Measurements from ENCODE around the gene ASMTL. TPM values are rescaled to one million over a fixed set of nuclear protein-coding genes. Genes with fewer than 3 reads are reported as not detected.
"Not testable (repeated sequence)": the region's sequence is repeated elsewhere in the genome, so short reads cannot be mapped to it uniquely, and the experiment has no call there.

ASMTL gene
- total RNA-seq, 4 donors from 2014 or later, result 3.4 to 20.3 (median 18.4) TPM

DNA sequence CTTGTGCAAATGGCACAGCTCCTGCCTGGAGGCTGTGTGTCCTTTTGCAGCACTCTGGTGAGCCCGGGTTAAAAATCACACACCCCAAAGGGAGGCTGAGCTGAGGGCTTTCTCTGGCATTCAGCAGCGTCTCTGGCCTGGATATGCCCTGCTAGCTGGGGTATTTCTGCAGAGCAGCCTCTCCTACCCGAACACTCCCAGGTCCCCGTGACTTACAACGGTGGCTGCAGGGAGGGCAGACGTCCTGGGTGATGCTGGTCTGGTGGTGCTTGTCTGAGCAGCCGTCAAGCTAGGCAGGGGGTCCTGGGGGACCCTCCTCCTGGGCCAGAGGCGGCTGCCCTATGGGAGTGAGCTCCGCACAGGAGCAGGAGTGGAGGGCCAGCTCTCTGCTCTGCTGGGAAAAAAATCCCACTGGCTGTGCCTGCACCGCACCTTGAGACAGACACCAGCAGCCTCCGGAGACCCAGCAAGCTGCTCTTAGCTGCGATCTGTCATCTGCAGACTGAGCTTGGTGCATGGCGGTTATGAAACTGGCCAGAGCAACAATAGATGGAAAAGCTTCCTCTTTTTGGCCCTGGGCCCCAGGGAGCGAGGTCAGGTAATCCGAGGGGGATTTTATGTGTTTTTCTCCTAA, 41.3 kb upstream of the ASMTL start:
- peak; percentile 34 for DNase-seq
- Histone ChIP-seq H3K4me3 (no peak overlapping the region), H3K36me3 (no peaks in the 10 kb centered on the region), H3K27me3 (no peaks in the 10 kb centered on the region), H3K4me1 (peaks cover 0 to 6% (median 0%) of the 10 kb centered on the region in 4 donors), H3K9me3 (no peaks in the 10 kb centered on the region), H3K27ac (peak overlapping the region in 3 of 4 donors; percentile 37 to 40 (median 39))
- in situ Hi-C loops (cut with MboI; ENCODE audit: low pct_ligation_motif_present in 1 of 4, low pct_unique_long_range_greater_than_20kb in 1 of 4, low sequenced_read_pairs in 3 of 4), result no loop called here
- TF ChIP-seq CTCF (IDR thresholded peaks at IDR 0.05) (no peak), POLR2AphosphoS5 (IDR thresholded peaks at IDR 0.05) (no peak), POLR2A (IDR thresholded peaks at IDR 0.05) (no peak)
- WGBS, 2 donors (ENCODE audit: low coverage in 1 of 2), result 10 to 25% methylated on average over 2 to 15 of the region's 15 CpGs
- intact Hi-C loops (cut with DNase I; ENCODE audit: low total_unique reads), result no loop called here

DNA sequence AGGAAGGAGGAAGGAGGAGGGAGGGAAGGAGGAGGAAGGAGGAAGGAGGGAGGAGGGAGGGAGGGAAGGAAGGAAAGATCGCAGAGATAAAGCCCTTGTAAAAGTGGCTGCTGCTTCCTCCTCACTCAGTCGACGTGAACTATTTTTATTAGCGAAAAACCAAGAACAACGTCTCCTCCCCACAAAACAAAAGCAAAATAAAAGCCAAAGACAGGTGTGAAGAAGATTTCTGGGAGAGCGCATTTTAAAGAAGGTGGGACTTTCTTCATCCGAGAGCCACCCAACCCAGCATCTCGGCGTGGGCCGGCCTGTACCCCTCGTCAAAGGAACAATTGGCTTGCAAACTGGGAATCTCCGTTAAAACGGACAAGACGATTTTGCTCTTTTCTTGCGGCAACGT, 40.7 kb upstream of the ASMTL start:
- H3K27ac ChIP-seq, result peak overlapping the region in 2 of 4 donors; percentile 37 to 39
- no peaks in the 10 kb centered on the region for H3K9me3 ChIP-seq
- no peak for DNase-seq
- no peak for TF ChIP-seq POLR2AphosphoS5 (IDR thresholded peaks at IDR 0.05)
- no peak for TF ChIP-seq CTCF (IDR thresholded peaks at IDR 0.05)
- no peak for TF ChIP-seq EP300 (IDR thresholded peaks at IDR 0.05; ENCODE audit: low read depth)
- no peak for TF ChIP-seq POLR2A (IDR thresholded peaks at IDR 0.05)
- WGBS, 2 donors (ENCODE audit: low coverage in 1 of 2), result 0 to 32% methylated on average over 1 to 16 of the region's 16 CpGs
- in situ Hi-C loops (cut with MboI; ENCODE audit: low pct_ligation_motif_present in 1 of 4, low pct_unique_long_range_greater_than_20kb in 1 of 4, low sequenced_read_pairs in 3 of 4) (no loop called here), intact Hi-C loops (cut with DNase I; ENCODE audit: low total_unique reads) (no loop called here)
- peaks cover 0 to 6% (median 0%) of the 10 kb centered on the region in 4 donors for H3K4me1 ChIP-seq
- H3K36me3 ChIP-seq, result no peaks in the 10 kb centered on the region
- H3K4me3 ChIP-seq, result no peak overlapping the region
- H3K27me3 ChIP-seq, result no peaks in the 10 kb centered on the region

- peaks cover 0 to 6% (median 0%) of the 10 kb centered on the region in 4 donors for H3K4me1 ChIP-seq
- H3K4me3 ChIP-seq, result no peak overlapping the region
- DNase-seq, result no peak
- 77% methylated on average over 9 of the region's 9 CpGs; no CpG with 5 or more reads in 1 of the 2 donors for WGBS, 2 donors (ENCODE audit: low coverage in 1 of 2)
- no peaks in the 10 kb centered on the region for H3K36me3 ChIP-seq
- H3K27me3 ChIP-seq, result no peaks in the 10 kb centered on the region
- in situ Hi-C loops (cut with MboI; ENCODE audit: low pct_ligation_motif_present in 1 of 4, low pct_unique_long_range_greater_than_20kb in 1 of 4, low sequenced_read_pairs in 3 of 4) (no loop called here), intact Hi-C loops (cut with DNase I; ENCODE audit: low total_unique reads) (no loop called here)
- TF ChIP-seq EP300 (IDR thresholded peaks at IDR 0.05; ENCODE audit: low read depth) (no peak), CTCF (IDR thresholded peaks at IDR 0.05) (no peak), POLR2AphosphoS5 (IDR thresholded peaks at IDR 0.05) (no peak), POLR2A (IDR thresholded peaks at IDR 0.05) (no peak)
- no peak overlapping the region for H3K27ac ChIP-seq
- no peaks in the 10 kb centered on the region for H3K9me3 ChIP-seq
Observed at GRCh38 chrX:1492421-1493012, 39.8 kb upstream of the ASMTL start.

GRCh38 chrX:1491851-1492349, 39.2 kb upstream of the ASMTL start:
- Histone ChIP-seq H3K9me3 (no peaks in the 10 kb centered on the region), H3K4me1 (peaks cover 0 to 6% (median 0%) of the 10 kb centered on the region in 4 donors), H3K36me3 (no peaks in the 10 kb centered on the region), H3K4me3 (no peak overlapping the region), H3K27ac (no peak overlapping the region), H3K27me3 (no peaks in the 10 kb centered on the region)
- in situ Hi-C loops (cut with MboI; ENCODE audit: low pct_ligation_motif_present in 1 of 4, low pct_unique_long_range_greater_than_20kb in 1 of 4, low sequenced_read_pairs in 3 of 4) (no loop called here), intact Hi-C loops (cut with DNase I; ENCODE audit: low total_unique reads) (no loop called here)
- 85 to 100% methylated on average over 1 to 6 of the region's 6 CpGs for WGBS, 2 donors (ENCODE audit: low coverage in 1 of 2)
- no peak for DNase-seq
- no peak for TF ChIP-seq POLR2A (IDR thresholded peaks at IDR 0.05)
- TF ChIP-seq CTCF (IDR thresholded peaks at IDR 0.05), result no peak
- TF ChIP-seq POLR2AphosphoS5 (IDR thresholded peaks at IDR 0.05), result no peak

DNA sequence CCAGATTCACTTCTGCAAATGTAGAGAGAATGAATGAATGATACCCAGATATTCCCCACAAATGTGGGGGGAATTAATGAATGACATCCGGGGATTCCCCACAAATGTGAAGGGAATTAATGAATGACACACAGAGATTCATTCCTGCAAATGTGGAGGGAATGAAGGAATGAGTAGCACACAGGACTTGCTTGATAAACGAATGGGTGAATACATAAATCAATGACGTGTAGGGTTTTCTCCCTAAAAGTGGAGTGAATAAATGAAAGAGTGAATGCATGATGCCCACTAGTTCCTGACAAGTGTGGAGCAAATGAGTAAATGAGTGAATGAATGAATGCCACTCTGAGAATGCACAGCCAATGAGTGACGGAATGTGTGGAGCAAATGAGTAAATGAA, 38.5 kb upstream of the ASMTL start:
- intact Hi-C loops (cut with DNase I; ENCODE audit: low total_unique reads); H3K36me3 ChIP-seq; H3K4me1 ChIP-seq; DNase-seq; in situ Hi-C loops (cut with MboI; ENCODE audit: low pct_ligation_motif_present in 1 of 4, low pct_unique_long_range_greater_than_20kb in 1 of 4, low sequenced_read_pairs in 3 of 4); H3K9me3 ChIP-seq; H3K27me3 ChIP-seq; H3K27ac ChIP-seq; H3K4me3 ChIP-seq: not testable (repeated sequence)
- 97 to 98% methylated on average over 4 of the region's 4 CpGs for WGBS, 2 donors (ENCODE audit: low coverage in 1 of 2)

- WGBS, 2 donors (ENCODE audit: low coverage in 1 of 2), result no CpG with 5 or more reads among the region's 1 CpG
- intact Hi-C loops (cut with DNase I; ENCODE audit: low total_unique reads); H3K4me1 ChIP-seq; H3K27ac ChIP-seq; H3K36me3 ChIP-seq; DNase-seq; H3K9me3 ChIP-seq; H3K4me3 ChIP-seq; H3K27me3 ChIP-seq; in situ Hi-C loops (cut with MboI; ENCODE audit: low pct_ligation_motif_present in 1 of 4, low pct_unique_long_range_greater_than_20kb in 1 of 4, low sequenced_read_pairs in 3 of 4): not testable (repeated sequence)
Observed at GRCh38 chrX:1490723-1491122, 38.0 kb upstream of the ASMTL start.
